H1 (cell line): ENCODE measurements around the gene HIP1. TPM values are rescaled to one million over a fixed set of nuclear protein-coding genes. Genes with fewer than 3 reads are reported as not detected.

Source experiments
- CTCF ChIA-PET: fragments of 300-600 bp; sonication (Branson Sonifier 250); formaldehyde crosslinking; loops from one replicate; lab custom pipeline; 2021; ENCODE audit not compliant: partially characterized antibody; lab: Charles Lee
- POLR2A ChIA-PET: fragments of 300-600 bp; sonication (Branson Sonifier 250); formaldehyde crosslinking; loops from one replicate; lab custom pipeline; 2021; ENCODE audit warnings: inconsistent platforms; ENCODE audit not compliant: partially characterized antibody; lab: Charles Lee
- DNase-seq, 2 experiments: peaks; one replicate each; pipeline versions ENCODE4 v3.0.0 to v3.0.0-alpha.2; 2010 to 2022; ENCODE audit warnings: low spot score in 2 of 2, low read depth in 1 of 2, mixed read lengths in 1 of 2
- FAIRE-seq: peaks from 2 replicates; lab custom pipeline; 2011; peaks lifted over from hg19 to GRCh38; lab: Jason Lieb, UNC
- H2AFZ ChIP-seq: 2 replicates; pipeline ENCODE4 v1.8.1; 2012; ENCODE audit warnings: low read length, inconsistent platforms
- H2AK5ac ChIP-seq: 2 replicates; pipeline ENCODE4 v1.6.1; 2013; ENCODE audit warnings: low read depth, low read length
- H2BK120ac ChIP-seq: replicated peaks from 2 replicates; pipeline ENCODE3; 2013; ENCODE audit warnings: low read depth, low read length, inconsistent platforms
- H2BK12ac ChIP-seq: 2 replicates; pipeline ENCODE4 v1.6.1; 2013; ENCODE audit warnings: low read depth, low read length
- H2BK15ac ChIP-seq: 2 replicates; pipeline ENCODE4 v1.6.1; 2013; ENCODE audit warnings: low read length
- H2BK20ac ChIP-seq: 2 replicates; pipeline ENCODE4 v1.6.1; 2013; ENCODE audit warnings: low read length
- H2BK5ac ChIP-seq: 2 replicates; pipeline ENCODE4 v1.6.1; 2013; ENCODE audit warnings: low read depth, low read length
- H3K14ac ChIP-seq: 2 replicates; pipeline ENCODE4 v1.6.1; 2013; ENCODE audit warnings: inconsistent platforms; ENCODE audit not compliant: insufficient read length
- H3K18ac ChIP-seq: 2 replicates; pipeline ENCODE4 v1.6.1; 2013; ENCODE audit warnings: low read length; ENCODE audit errors: extremely low read depth
- H3K23ac ChIP-seq: 2 replicates; pipeline ENCODE4 v1.6.1; 2013; ENCODE audit warnings: inconsistent platforms; ENCODE audit not compliant: insufficient read length
- H3K23me2 ChIP-seq: 2 replicates; pipeline ENCODE4 v1.6.1; 2013; ENCODE audit warnings: low read depth, low read length
- H3K27ac ChIP-seq: 2 replicates; pipeline ENCODE4 v1.6.1; 2011; ENCODE audit warnings: low read depth, low read length, inconsistent platforms
- H3K27me3 ChIP-seq, 4 experiments: replicated peaks in 1 of 4; 1 replicate in 1 of 4; 2 replicates in 3 of 4; pipeline versions ENCODE4 v1.6.1 to v1.8.1; 2011 to 2013; ENCODE audit warnings: low read length in 3 of 4, mild to moderate bottlenecking in 3 of 4, inconsistent platforms in 2 of 4, mixed read lengths in 2 of 4, moderate library complexity in 1 of 4; ENCODE audit not compliant: control insufficient read depth in 3 of 4, insufficient read depth in 3 of 4; ENCODE audit errors: extremely low read depth in 1 of 4
- H3K36me3 ChIP-seq, 4 experiments: 2 replicates each; pipeline versions ENCODE4 v1.6.1 to v1.8.1; 2011 to 2013; ENCODE audit warnings: mild to moderate bottlenecking in 4 of 4, low read length in 3 of 4, moderate library complexity in 2 of 4, control low read depth in 1 of 4, inconsistent platforms in 1 of 4; ENCODE audit not compliant: insufficient read depth in 4 of 4, control insufficient read depth in 2 of 4
- H3K4ac ChIP-seq: replicated peaks from 2 replicates; pipeline ENCODE3; 2013; ENCODE audit warnings: low read length, low read depth, mixed read lengths, inconsistent platforms; ENCODE audit not compliant: insufficient read length
- H3K4me1 ChIP-seq, 4 experiments: replicated peaks in 1 of 4; 1 replicate in 1 of 4; 2 replicates in 3 of 4; pipeline versions ENCODE4 v1.6.1 to v1.8.1; 2011 to 2013; ENCODE audit warnings: low read length in 3 of 4, inconsistent platforms in 2 of 4, mixed read lengths in 1 of 4; ENCODE audit not compliant: insufficient read depth in 4 of 4, control insufficient read depth in 3 of 4
- H3K4me2 ChIP-seq, 2 experiments: 2 replicates each; pipeline versions ENCODE4 v1.6.1 to v1.8.1; 2011 to 2013; ENCODE audit warnings: low read depth in 2 of 2, low read length in 2 of 2, control low read depth in 1 of 2, inconsistent platforms in 1 of 2, mild to moderate bottlenecking in 1 of 2; ENCODE audit not compliant: insufficient read depth in 1 of 2
- H3K4me3 ChIP-seq, 4 experiments: fragments of 200-600, 300-600 bp in 1 of 4; sonication (generic), shearing (Covaris generic), sonication (Bioruptor Twin) in 1 of 4; 2 replicates each; pipeline versions ENCODE4 v1.5.1 to v1.8.1; 2011 to 2016; ENCODE audit warnings: low read length in 4 of 4, low read depth in 3 of 4, control low read depth in 2 of 4, inconsistent platforms in 2 of 4, mild to moderate bottlenecking in 2 of 4, mixed read lengths in 1 of 4, moderate library complexity in 1 of 4; ENCODE audit not compliant: insufficient read depth in 2 of 4; ENCODE audit errors: extremely low read depth in 1 of 4
- H3K56ac ChIP-seq: replicated peaks from 2 replicates; pipeline ENCODE3; 2013; ENCODE audit warnings: low read depth, mild to moderate bottlenecking, mixed read lengths, low read length, inconsistent platforms; ENCODE audit not compliant: insufficient read length
- H3K79me1 ChIP-seq: 2 replicates; pipeline ENCODE4 v1.6.1; 2013; ENCODE audit warnings: low read depth, low read length, control low read depth
- H3K79me2 ChIP-seq, 2 experiments: 2 replicates each; pipeline versions ENCODE4 v1.6.1 to v1.8.1; 2012 to 2013; ENCODE audit warnings: low read length in 2 of 2, mild to moderate bottlenecking in 2 of 2, inconsistent platforms in 1 of 2; ENCODE audit not compliant: insufficient read depth in 2 of 2, control insufficient read depth in 1 of 2
- H3K9ac ChIP-seq, 4 experiments: replicated peaks in 1 of 4; 1 replicate in 1 of 4; 2 replicates in 3 of 4; pipeline versions ENCODE4 v1.6.1 to v1.8.1; 2011 to 2013; ENCODE audit warnings: low read depth in 3 of 4, low read length in 3 of 4, control low read depth in 2 of 4, mild to moderate bottlenecking in 2 of 4, moderate library complexity in 2 of 4, inconsistent platforms in 1 of 4; ENCODE audit errors: extremely low read depth in 1 of 4
- H3K9me3 ChIP-seq, 2 experiments: 2 replicates each; pipeline versions ENCODE4 v1.6.1 to v1.8.1; 2012 to 2013; ENCODE audit warnings: mild to moderate bottlenecking in 2 of 2, moderate library complexity in 2 of 2, control low read depth in 1 of 2, inconsistent platforms in 1 of 2, low read depth in 1 of 2, low read length in 1 of 2, mixed read lengths in 1 of 2; ENCODE audit not compliant: insufficient read depth in 2 of 2
- H4K20me1 ChIP-seq, 2 experiments: replicated peaks in 1 of 2; 2 replicates each; pipeline versions ENCODE3 to v1.8.1; 2011 to 2013; ENCODE audit warnings: inconsistent platforms in 2 of 2, low read length in 2 of 2, mild to moderate bottlenecking in 1 of 2; ENCODE audit not compliant: insufficient read depth in 2 of 2, control insufficient read depth in 1 of 2
- H4K5ac ChIP-seq: 2 replicates; pipeline ENCODE4 v1.6.1; 2013; ENCODE audit warnings: low read length, low read depth, mixed read lengths, inconsistent platforms; ENCODE audit not compliant: insufficient read length
- H4K8ac ChIP-seq: 2 replicates; pipeline ENCODE4 v1.8.0; 2013; ENCODE audit warnings: mild to moderate bottlenecking, moderate library complexity, low read length, inconsistent platforms; ENCODE audit not compliant: insufficient read depth; ENCODE audit errors: extremely low read depth
- H4K91ac ChIP-seq: replicated peaks from 2 replicates; pipeline ENCODE3; 2013; ENCODE audit warnings: low read length, mixed read lengths, inconsistent platforms; ENCODE audit not compliant: insufficient read length
- HDAC6 ChIP-seq: IDR thresholded peaks from one replicate; pipeline ENCODE4 v1.7.1; 2012; ENCODE audit warnings: low read depth, mild to moderate bottlenecking, inconsistent platforms, low read length, moderate library complexity
- WGBS, 2 experiments: shearing (Covaris generic) in 1 of 2; methylation state at CpG; one replicate each; pipeline versions ENCODE4 v1.1.6 to v1.1.7; 2013 to 2015; ENCODE audit warnings: low lambda C conversion rate in 2 of 2, mixed read lengths in 2 of 2, inconsistent platforms in 1 of 2, low coverage in 1 of 2, missing lambda C conversion rate in 1 of 2; ENCODE audit not compliant: insufficient replicate concordance in 2 of 2, insufficient coverage in 1 of 2, insufficient read length in 1 of 2; ENCODE audit errors: extremely low coverage in 1 of 2, missing lambda C conversion rate in 1 of 2; 5-methylcytosine and 5-hydroxymethylcytosine counted together
- polyA plus RNA-seq, 7 experiments: library from polyadenylated mRNA; depleted of rRNA in 3 of 7; stranded (reverse) in 5 of 7; unstranded in 2 of 7; fragments of >200 nt in 5 of 7; fragments of 200-250 nt in 2 of 7; gene quantifications; 1 replicate in 5 of 7; 2 replicates in 1 of 7; 4 replicates in 1 of 7; pipeline versions ENCODE4 v1.2.1 to v1.2.3, GENCODE V29; 2011 to 2013; ENCODE audit warnings: missing spikeins in 2 of 7, mixed read lengths in 2 of 7
- total RNA-seq: library from RNA; stranded (reverse); fragmentation: NEBNext Ultra II Directional; extraction: Animal tissue kit (Norgen Biotek cat#: 25700); gene quantifications from 2 replicates; pipeline ENCODE4 v1.2.1, GENCODE V29; 2021

HIP1 gene
- total and polyA plus RNA-seq, 2 of the 8 experiments (the other 6 are each of a cell fraction or from before 2014, with no cell fraction given): 51.8 to 108 TPM

GRCh38 chr7:75719626-75720025 lies 19.1 kb downstream of the HIP1 start:
- Histone ChIP-seq H3K36me3 (no peaks in the 10 kb centered on the region), H3K79me2 (no peaks in the 10 kb centered on the region), H3K9me3 (no peaks in the 10 kb centered on the region), H2BK5ac (no peak overlapping the region), H2BK20ac (no peak overlapping the region), H4K5ac (no peak overlapping the region), H3K79me1 (no peaks in the 10 kb centered on the region), H3K27me3 (no peaks in the 10 kb centered on the region), H2BK15ac (no peak overlapping the region), H3K4me2 (no peak overlapping the region), H2BK12ac (no peak overlapping the region), H3K4me1 (no peaks in the 10 kb centered on the region), H4K91ac (no peak overlapping the region), H3K27ac (no peak overlapping the region), H2BK120ac (no peak overlapping the region), H3K56ac (no peak overlapping the region), H4K20me1 (no peaks in the 10 kb centered on the region), H3K18ac (no peak overlapping the region), H3K4me3 (no peak overlapping the region), H2AFZ (no peak overlapping the region), H4K8ac (no peak overlapping the region), H3K23ac (no peak overlapping the region), H3K9ac (no peak overlapping the region), H3K4ac (no peak overlapping the region), H3K23me2 (no peaks in the 10 kb centered on the region), H3K14ac (no peak overlapping the region), H2AK5ac (no peak overlapping the region)
- ChIA-PET CTCF (interaction anchor here (0.6 to 1.4 kb wide), 2 partner anchors 37 to 134 kb away, joined by 3 to 5 read pairs; no protein-coding TSS in a partner anchor), POLR2A (no interaction called here)
- 88% methylated on average over 5 of the region's 5 CpGs; no CpG with 5 or more reads in 1 of the 2 experiments for WGBS, 2 experiments
- TF ChIP-seq HDAC6: no peak
- DNase-seq (no peak), FAIRE-seq (no peak)
